ENCODE measurements around the gene HEXB. TPM values are rescaled to one million over a fixed set of nuclear protein-coding genes. Genes with fewer than 3 reads are reported as not detected.

Gene HEXB
- total and polyA plus RNA-seq, 2 donors (not counting 3 experiments of a cell fraction or from before 2014, with no cell fraction given), result 128 to 182 TPM

DNA sequence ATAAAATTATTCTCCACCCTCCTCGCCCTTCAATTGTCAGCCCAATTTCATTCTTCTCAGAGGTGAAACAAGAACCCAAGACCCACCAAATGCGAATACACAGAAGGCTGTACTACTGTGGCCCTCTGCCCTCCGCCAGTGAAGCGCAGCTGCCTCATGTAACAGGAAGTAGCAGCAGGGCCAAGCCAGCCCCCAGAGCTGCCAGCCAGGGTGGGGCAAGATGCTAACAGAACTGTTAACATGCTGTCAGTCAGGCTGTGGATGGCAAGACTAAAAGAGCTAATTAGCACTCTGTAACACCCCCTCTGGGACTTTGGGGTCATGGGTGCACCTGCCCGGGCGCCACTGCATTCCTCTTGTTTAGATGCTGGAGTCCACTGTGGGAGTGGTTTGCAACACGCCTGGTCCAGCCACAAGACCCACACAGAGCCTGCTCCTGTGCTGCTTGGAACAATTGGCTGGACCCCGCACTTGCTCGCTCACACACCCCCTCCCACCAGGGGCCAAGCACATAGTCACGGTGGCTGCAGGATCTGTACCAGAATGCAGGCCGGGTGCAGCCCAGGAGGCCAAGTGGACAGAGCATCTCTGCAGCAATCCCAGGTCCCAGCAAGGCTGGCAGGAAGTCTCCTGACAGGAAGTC, 14.5 kb upstream of the HEXB start:
- no peaks in the 10 kb centered on the region for H3K36me3 ChIP-seq (ENCODE audit: control insufficient read depth in 2 of 2, extremely low read depth in 1 of 2, insufficient read depth in 2 of 2, low read length in 2 of 2)
- no peak overlapping the region for H3K27ac ChIP-seq (ENCODE audit: insufficient read depth, low read depth, low read length)
- no peaks in the 10 kb centered on the region for H4K20me1 ChIP-seq (replicated peaks; ENCODE audit: control insufficient read depth, extremely low read depth, insufficient read depth, low read length)
- intact Hi-C loops (cut with micrococcal nuclease) (loop anchor here (5.0 kb wide), 1 partner anchor 597 kb away; no protein-coding TSS in a partner anchor), dilution Hi-C loops (cut with MboI; ENCODE audit: extremely low pct_ligation_motif_present, low sequenced_read_pairs) (no loop called here)
- TF ChIP-seq, protein P1, sequence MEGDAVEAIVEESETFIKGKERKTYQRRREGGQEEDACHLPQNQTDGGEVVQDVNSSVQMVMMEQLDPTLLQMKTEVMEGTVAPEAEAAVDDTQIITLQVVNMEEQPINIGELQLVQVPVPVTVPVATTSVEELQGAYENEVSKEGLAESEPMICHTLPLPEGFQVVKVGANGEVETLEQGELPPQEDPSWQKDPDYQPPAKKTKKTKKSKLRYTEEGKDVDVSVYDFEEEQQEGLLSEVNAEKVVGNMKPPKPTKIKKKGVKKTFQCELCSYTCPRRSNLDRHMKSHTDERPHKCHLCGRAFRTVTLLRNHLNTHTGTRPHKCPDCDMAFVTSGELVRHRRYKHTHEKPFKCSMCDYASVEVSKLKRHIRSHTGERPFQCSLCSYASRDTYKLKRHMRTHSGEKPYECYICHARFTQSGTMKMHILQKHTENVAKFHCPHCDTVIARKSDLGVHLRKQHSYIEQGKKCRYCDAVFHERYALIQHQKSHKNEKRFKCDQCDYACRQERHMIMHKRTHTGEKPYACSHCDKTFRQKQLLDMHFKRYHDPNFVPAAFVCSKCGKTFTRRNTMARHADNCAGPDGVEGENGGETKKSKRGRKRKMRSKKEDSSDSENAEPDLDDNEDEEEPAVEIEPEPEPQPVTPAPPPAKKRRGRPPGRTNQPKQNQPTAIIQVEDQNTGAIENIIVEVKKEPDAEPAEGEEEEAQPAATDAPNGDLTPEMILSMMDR (IDR thresholded peaks at IDR 0.05; ENCODE audit: extremely low read depth in 1 of 2, insufficient read depth in 1 of 2, low read depth in 1 of 2, low read length in 2 of 2), result no peak
- TF ChIP-seq POLR2A (IDR thresholded peaks at IDR 0.05; ENCODE audit: low read depth, low read length) (no peak), POLR2AphosphoS5 (IDR thresholded peaks at IDR 0.05; ENCODE audit: insufficient read depth, low read depth, low read length) (no peak), GATA2 (IDR thresholded peaks at IDR 0.05; ENCODE audit: insufficient read depth, insufficient read length, low read depth, low read length) (no peak), MYC (IDR thresholded peaks at IDR 0.05; ENCODE audit: low read depth, low read length) (no peak), EZH2 (IDR thresholded peaks at IDR 0.05; ENCODE audit: borderline replicate concordance, low read depth, low read length, severe bottlenecking) (no peak), FOS (IDR thresholded peaks at IDR 0.05; ENCODE audit: borderline replicate concordance, insufficient read depth, low read length) (no peak), JUN (IDR thresholded peaks at IDR 0.05; ENCODE audit: borderline replicate concordance, insufficient read depth, insufficient read length, low read depth) (no peak)
- TF ChIP-seq, protein P2, sequence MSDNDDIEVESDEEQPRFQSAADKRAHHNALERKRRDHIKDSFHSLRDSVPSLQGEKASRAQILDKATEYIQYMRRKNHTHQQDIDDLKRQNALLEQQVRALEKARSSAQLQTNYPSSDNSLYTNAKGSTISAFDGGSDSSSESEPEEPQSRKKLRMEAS (IDR thresholded peaks at IDR 0.05; ENCODE audit: insufficient read depth, insufficient read length), result no peak
- POLR2A ChIA-PET, result no interaction called here
- peaks cover 6 to 7% of the 10 kb centered on the region in 2 experiments for H3K27me3 ChIP-seq (ENCODE audit: control insufficient read depth in 2 of 2, insufficient read depth in 2 of 2, low read length in 2 of 2)
- no peak overlapping the region for H3K9ac ChIP-seq (replicated peaks; ENCODE audit: extremely low read depth, insufficient read depth, low read length)
- no peaks in the 10 kb centered on the region for H3K9me1 ChIP-seq (replicated peaks; ENCODE audit: control insufficient read depth, extremely low read depth, insufficient read depth, low read length)
- H3K79me2 ChIP-seq (ENCODE audit: control insufficient read depth, insufficient read depth, low read length), result no peaks in the 10 kb centered on the region
- no peak overlapping the region for H3K4me3 ChIP-seq (replicated peaks in 1 of 3; ENCODE audit: insufficient read depth in 1 of 3, low read depth in 1 of 3, low read length in 3 of 3)
- CTCF ChIA-PET, result no interaction called here
- DNase-seq (ENCODE audit: low read depth, low spot score) (no peak), FAIRE-seq (no peak)
- BruUV-seq (replicated peaks), result no TSS peak
- H2AFZ ChIP-seq (ENCODE audit: low read depth, low read length), result no peak overlapping the region
- no peak overlapping the region for H3K4me2 ChIP-seq (ENCODE audit: insufficient read depth, low read length)
- H3K9me3 ChIP-seq (replicated peaks; ENCODE audit: control insufficient read depth, insufficient read depth, low read length), result no peaks in the 10 kb centered on the region
- H3K4me1 ChIP-seq (ENCODE audit: control insufficient read depth, extremely low read depth, insufficient read depth, low read length), result no peaks in the 10 kb centered on the region
